ENCODE data around the gene MTX1.

GRCh38 chr1:155186067-155186793 lies 22.3 kb upstream of the MTX1 start:
- TF ChIP-seq PCBP2 (IDR thresholded peaks at IDR 0.05; ENCODE audit: low read depth, low read length, poor library complexity, severe bottlenecking) (no peak), ZNF79 (CRISPR knock-in tag; IDR thresholded peaks at IDR 0.05; ENCODE audit: low read depth) (no peak), MYBL2 (IDR thresholded peaks at IDR 0.05; ENCODE audit: low read depth) (no peak), MYBL2 (CRISPR knock-in tag; IDR thresholded peaks at IDR 0.05; ENCODE audit: borderline replicate concordance) (no peak), GATAD2B (IDR thresholded peaks at IDR 0.05; ENCODE audit: borderline replicate concordance) (no peak), TBL1XR1 (IDR thresholded peaks at IDR 0.05; ENCODE audit: low read length in 2 of 2) (no peak), SIN3A (IDR thresholded peaks at IDR 0.05; ENCODE audit: borderline replicate concordance in 2 of 2, control insufficient read depth in 1 of 2, low read depth in 2 of 2, low read length in 2 of 2) (no peak), POLR2A (conservative IDR thresholded peaks at IDR 0.05) (no peak)

Measured in K562 (cell line).